GM12874 (cell line): ENCODE measurements around the gene CRTAP.

Source experiments
- CTCF ChIP-seq: IDR thresholded peaks from 2 replicates; pipeline ENCODE4 v1.5.1; 2011; ENCODE audit warnings: low read depth, mild to moderate bottlenecking, control low read depth, low read length, moderate library complexity; ENCODE audit not compliant: insufficient read depth

The CRTAP gene

GRCh38 chr3:33145221-33145900, 31.5 kb downstream of the CRTAP start:
- no peak for TF ChIP-seq CTCF

GRCh38 chr3:33145901-33146580, 32.2 kb downstream of the CRTAP start:
- TF ChIP-seq CTCF, result no peak

DNA sequence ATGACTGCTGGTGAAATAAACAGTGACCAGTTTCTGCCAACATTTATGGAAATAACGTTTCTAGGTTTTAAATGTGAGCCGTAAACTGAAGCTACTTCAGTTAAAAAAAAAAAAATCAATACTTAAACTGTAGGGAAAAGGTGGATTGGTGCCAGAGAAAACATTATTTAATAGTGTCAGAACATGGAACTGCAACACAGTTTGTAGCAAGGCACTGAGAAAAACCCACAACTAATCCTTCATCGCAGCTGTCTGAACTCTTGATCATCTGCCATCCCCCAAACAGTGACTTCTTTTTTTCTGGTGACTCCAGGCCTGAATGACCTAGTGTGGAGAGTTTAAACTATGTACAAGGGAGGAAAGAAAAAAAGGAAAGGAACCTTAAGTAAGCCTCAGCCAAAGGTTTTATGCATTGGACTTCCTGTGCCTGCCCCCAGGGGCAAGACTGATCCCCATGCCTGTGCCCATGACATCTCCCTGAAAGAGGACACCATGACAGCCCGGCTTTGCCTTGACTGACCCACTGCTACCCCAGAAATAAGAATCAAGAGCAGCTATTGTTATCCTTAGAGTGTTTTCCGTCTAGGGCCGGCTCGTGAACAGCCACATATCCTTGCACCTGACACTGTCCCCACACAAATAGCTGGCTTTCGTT, 33.1 kb downstream of the CRTAP start:
- TF ChIP-seq CTCF, result no peak

DNA sequence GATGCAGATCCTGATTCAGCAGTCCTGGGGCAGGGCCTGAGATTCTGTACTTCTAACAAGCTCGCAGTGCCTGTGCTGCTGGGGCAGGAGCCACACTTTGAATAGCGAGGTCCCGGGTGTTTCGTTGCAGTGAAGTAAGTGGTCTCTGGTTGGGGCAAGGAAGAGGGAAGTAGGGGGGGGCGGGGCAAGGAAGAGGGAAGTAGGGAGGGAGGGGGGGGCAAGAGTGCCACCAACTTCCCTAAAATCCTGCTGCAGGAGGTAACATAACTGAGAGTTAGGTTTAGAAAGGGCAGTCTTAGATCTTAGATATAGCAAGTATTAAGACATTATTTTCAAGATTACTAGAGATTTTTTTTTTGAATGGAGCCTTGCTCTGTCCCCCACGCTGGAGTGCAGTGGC, 35.5 kb downstream of the CRTAP start:
- no peak for TF ChIP-seq CTCF

GRCh38 chr3:33152363-33153360, 38.8 kb downstream of the CRTAP start:
- no peak for TF ChIP-seq CTCF

- TF ChIP-seq CTCF, result no peak
These were observed 40.0 kb downstream of the CRTAP start for GRCh38 chr3:33153782-33154181.
